ENCODE data around the gene CD81. TPM values are rescaled to one million over a fixed set of nuclear protein-coding genes. Genes with fewer than 3 reads are reported as not detected.

Gene CD81
- total and polyA plus RNA-seq, 10 of the 15 experiments (the other 5 are each of a cell fraction or from before 2014, with no cell fraction given), result 2.0 to 145 (median 57.2) TPM

- H3K79me2 ChIP-seq (ENCODE audit: control insufficient read depth, insufficient read depth, low read length), result no peaks in the 10 kb centered on the region
- no peaks in the 10 kb centered on the region for H3K4me1 ChIP-seq (ENCODE audit: control insufficient read depth, insufficient read depth, low read length)
- ChIA-PET POLR2A (no interaction called here), CTCF (interaction anchor here (9.5 kb wide), 1 partner anchor 120 kb away, joined by 271 read pairs; the partner anchor contains the start of genes C11orf21 and TSPAN32), RAD21 (ENCODE audit: unreplicated experiment) (interaction anchor here (7.3 kb wide), 1 partner anchor 119 kb away, joined by 187 read pairs; the partner anchor contains the start of genes C11orf21 and TSPAN32), SMC1A (ENCODE audit: uncharacterized antibody, unreplicated experiment) (no interaction called here)
- FAIRE-seq (no peak), ATAC-seq (no peak), DNase-seq (ENCODE audit: low read depth, low spot score) (no peak)
- 27% methylated on average over 14 of the region's 14 CpGs for WGBS (ENCODE audit: insufficient coverage, insufficient replicate concordance, low lambda C conversion rate, missing lambda C conversion rate)
- no peaks in the 10 kb centered on the region for H3K36me3 ChIP-seq (ENCODE audit: control insufficient read depth in 2 of 2, insufficient read depth in 2 of 2, low read length in 1 of 2)
- no peak for TF ChIP-seq SUPT20H (IDR thresholded peaks at IDR 0.05; ENCODE audit: borderline replicate concordance, control insufficient read depth, low read depth, low read length)
- TF ChIP-seq MLLT1 (IDR thresholded peaks at IDR 0.05), result no peak
- TF ChIP-seq POLR2AphosphoS5 (IDR thresholded peaks at IDR 0.05; ENCODE audit: low read length), result no peak
- TF ChIP-seq ZNF384 (IDR thresholded peaks at IDR 0.05; ENCODE audit: borderline replicate concordance, low read depth, low read length), result no peak
- TF ChIP-seq KLF5 (IDR thresholded peaks at IDR 0.05; ENCODE audit: partially characterized antibody), result no peak
- no peak for TF ChIP-seq WRNIP1 (IDR thresholded peaks at IDR 0.05; ENCODE audit: borderline replicate concordance, low read depth, low read length)
- TF ChIP-seq JUND (IDR thresholded peaks at IDR 0.05; ENCODE audit: low read depth, low read length), result no peak
- no peak for TF ChIP-seq ZSCAN29 (IDR thresholded peaks at IDR 0.05)
- no peak for TF ChIP-seq NFIC (IDR thresholded peaks at IDR 0.05; ENCODE audit: low read depth, low read length)
- TF ChIP-seq BMI1 (IDR thresholded peaks at IDR 0.05; ENCODE audit: borderline replicate concordance), result no peak
- TF ChIP-seq SIX5 (IDR thresholded peaks at IDR 0.05; ENCODE audit: low read depth, low read length, severe bottlenecking), result no peak
- TF ChIP-seq USF2 (IDR thresholded peaks at IDR 0.05; ENCODE audit: borderline replicate concordance, low read depth, low read length), result no peak
- no peak for TF ChIP-seq TCF12 (IDR thresholded peaks at IDR 0.05; ENCODE audit: low read depth, low read length)
- TF ChIP-seq YBX1 (IDR thresholded peaks at IDR 0.05), result no peak
- in situ Hi-C loops (cut with MboI), result no loop called here
- H3K27me3 ChIP-seq (replicated peaks in 1 of 2; ENCODE audit: control insufficient read depth in 2 of 2, insufficient read depth in 2 of 2, low read length in 1 of 2), result no peaks in the 10 kb centered on the region
- intact Hi-C loops (cut with micrococcal nuclease; ENCODE audit: unreplicated experiment), result loop anchor here (10.0 kb wide), 1 partner anchor 62 kb away; no protein-coding TSS in a partner anchor
- H3K27ac ChIP-seq (ENCODE audit: control insufficient read depth, insufficient read depth), result no peak overlapping the region
- H4K20me1 ChIP-seq (ENCODE audit: control insufficient read depth, insufficient read depth), result no peaks in the 10 kb centered on the region
- no TSS peak for BruUV-seq (replicated peaks)
- no peak overlapping the region for H3K4me3 ChIP-seq
- H3K9me3 ChIP-seq (replicated peaks; ENCODE audit: control insufficient read depth, insufficient read depth, low read length), result no peaks in the 10 kb centered on the region
- H3K4me2 ChIP-seq (ENCODE audit: control insufficient read depth, insufficient read depth), result no peak overlapping the region
- H3K9ac ChIP-seq (ENCODE audit: control insufficient read depth, insufficient read depth, low read length), result no peak overlapping the region
- no peak overlapping the region for H2AFZ ChIP-seq (ENCODE audit: control insufficient read depth, low read depth, low read length)
Measured at GRCh38 chr11:2422461-2423156, 45.5 kb downstream of the CD81 start.

Data from GM12878 (cell line).